Activated CD4-positive, alpha-beta T cell treated with anti-CD3 and anti-CD28 coated beads for 36 hours (primary cell): Measurements from ENCODE around the gene SACM1L. TPM values are rescaled to one million over a fixed set of nuclear protein-coding genes. Genes with fewer than 3 reads are reported as not detected.

Experiments
- ATAC-seq: fragments of 200-7000 bp; cut with Tn5 transposase; one replicate; pipeline ENCODE4 v1.10.0; 2021; ENCODE audit warnings: mild to moderate bottlenecking, moderate library complexity
- CTCF ChIA-PET: fragments of 350-600 bp; sonication (Branson Sonifier 250); formaldehyde crosslinking; loops from one replicate; lab custom pipeline; 2021; ENCODE audit warnings: antibody characterized with exemption; lab: Charles Lee
- POLR2A ChIA-PET: fragments of 350-600 bp; sonication (Branson Sonifier 250); formaldehyde crosslinking; loops from one replicate; lab custom pipeline; 2021; ENCODE audit warnings: antibody characterized with exemption, inconsistent platforms; lab: Charles Lee
- DNase-seq: peaks from one replicate; pipeline ENCODE4 v3.0.0-alpha.2; 2020
- H3K27ac Mint-ChIP-seq: one replicate; pipeline ENCODE4 v1.8.0; 2021; ENCODE audit warnings: mixed read lengths
- H3K27me3 Mint-ChIP-seq: one replicate; pipeline ENCODE4 v1.8.0; 2021; ENCODE audit warnings: mixed read lengths
- H3K36me3 Mint-ChIP-seq: one replicate; pipeline ENCODE4 v1.8.0; 2021; ENCODE audit warnings: low read depth, mixed read lengths
- H3K4me1 Mint-ChIP-seq: one replicate; pipeline ENCODE4 v1.8.0; 2021; ENCODE audit warnings: mixed read lengths
- H3K4me3 Mint-ChIP-seq: one replicate; pipeline ENCODE4 v1.8.0; 2021; ENCODE audit warnings: mild to moderate bottlenecking, moderate library complexity, mixed read lengths
- H3K9me3 Mint-ChIP-seq: one replicate; pipeline ENCODE4 v1.8.0; 2021; ENCODE audit warnings: low read depth, mixed read lengths
- intact Hi-C, 2 experiments: fragments of 100-400 bp; cut with DNase I in 1 of 2; cut with micrococcal nuclease in 1 of 2; formaldehyde crosslinking; loops; one replicate each; pipeline versions ENCODE4 v1.14.2 to v1.15.1; 2022 to 2024; cut with DNase I, micrococcal nuclease
- total RNA-seq, 2 experiments: library from RNA; stranded (reverse); gene quantifications; one replicate each; pipeline ENCODE4 v1.2.3, GENCODE V29; 2021

The SACM1L gene
- total RNA-seq, 2 experiments from 2014 or later, result 34.2 to 51.8 TPM

- ChIA-PET CTCF (interaction anchor here (0.8 kb wide), 1 partner anchor 11 kb away, joined by 3 read pairs; no protein-coding TSS in a partner anchor), POLR2A (no interaction called here)
- no peak for DNase-seq
- no peak for ATAC-seq
- H3K36me3 Mint-ChIP-seq, result no peaks in the 10 kb centered on the region
- intact Hi-C loops, result no loop called here
- H3K4me1 Mint-ChIP-seq, result peaks cover 4% of the 10 kb centered on the region
- peaks cover 8% of the 10 kb centered on the region for H3K9me3 Mint-ChIP-seq
- H3K27ac Mint-ChIP-seq, result no peak overlapping the region
- H3K27me3 Mint-ChIP-seq, result peaks cover 28% of the 10 kb centered on the region
- no peak overlapping the region for H3K4me3 Mint-ChIP-seq
Observed at GRCh38 chr3:45790596-45790995, 101.4 kb downstream of the SACM1L start.

DNA sequence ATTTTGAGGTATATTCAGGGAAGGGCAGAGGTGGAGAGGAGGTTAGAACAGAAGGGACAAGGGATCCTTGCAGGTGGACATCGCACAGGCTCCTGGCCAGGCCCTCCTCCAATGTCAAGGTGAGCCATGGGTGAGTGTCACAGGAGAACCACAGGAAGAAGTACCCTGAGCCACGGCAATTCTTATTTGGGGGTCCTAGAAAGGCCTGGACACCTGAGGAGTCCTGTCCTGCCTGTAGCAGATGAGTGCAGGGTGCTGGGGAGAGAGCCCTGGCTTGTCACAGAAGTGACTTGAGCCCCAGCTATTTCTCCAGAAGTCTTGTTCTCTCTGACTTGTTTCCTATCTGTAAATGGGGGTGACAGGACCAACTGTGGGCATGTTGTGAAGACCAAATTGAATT, 102.8 kb downstream of the SACM1L start:
- H3K4me1 Mint-ChIP-seq, result peaks cover 4% of the 10 kb centered on the region
- POLR2A ChIA-PET, result no interaction called here
- peaks cover 32% of the 10 kb centered on the region for H3K27me3 Mint-ChIP-seq
- peaks cover 8% of the 10 kb centered on the region for H3K9me3 Mint-ChIP-seq
- no peak overlapping the region for H3K27ac Mint-ChIP-seq
- intact Hi-C loops, result no loop called here
- ATAC-seq, result no peak
- no peak for DNase-seq
- H3K4me3 Mint-ChIP-seq, result no peak overlapping the region
- no peaks in the 10 kb centered on the region for H3K36me3 Mint-ChIP-seq
- CTCF ChIA-PET, result interaction anchor here (1.2 kb wide), 1 partner anchor 14 kb away, joined by 3 read pairs; no protein-coding TSS in a partner anchor

GRCh38 chr3:45792516-45793172, 103.4 kb downstream of the SACM1L start:
- ChIA-PET CTCF (no interaction called here), POLR2A (no interaction called here)
- H3K27ac Mint-ChIP-seq, result no peak overlapping the region
- H3K4me1 Mint-ChIP-seq, result peaks cover 4% of the 10 kb centered on the region
- no peak for DNase-seq
- no peaks in the 10 kb centered on the region for H3K36me3 Mint-ChIP-seq
- intact Hi-C loops, result no loop called here
- H3K9me3 Mint-ChIP-seq, result peaks cover 8% of the 10 kb centered on the region
- no peak overlapping the region for H3K4me3 Mint-ChIP-seq
- ATAC-seq, result no peak
- H3K27me3 Mint-ChIP-seq, result peaks cover 39% of the 10 kb centered on the region

DNA sequence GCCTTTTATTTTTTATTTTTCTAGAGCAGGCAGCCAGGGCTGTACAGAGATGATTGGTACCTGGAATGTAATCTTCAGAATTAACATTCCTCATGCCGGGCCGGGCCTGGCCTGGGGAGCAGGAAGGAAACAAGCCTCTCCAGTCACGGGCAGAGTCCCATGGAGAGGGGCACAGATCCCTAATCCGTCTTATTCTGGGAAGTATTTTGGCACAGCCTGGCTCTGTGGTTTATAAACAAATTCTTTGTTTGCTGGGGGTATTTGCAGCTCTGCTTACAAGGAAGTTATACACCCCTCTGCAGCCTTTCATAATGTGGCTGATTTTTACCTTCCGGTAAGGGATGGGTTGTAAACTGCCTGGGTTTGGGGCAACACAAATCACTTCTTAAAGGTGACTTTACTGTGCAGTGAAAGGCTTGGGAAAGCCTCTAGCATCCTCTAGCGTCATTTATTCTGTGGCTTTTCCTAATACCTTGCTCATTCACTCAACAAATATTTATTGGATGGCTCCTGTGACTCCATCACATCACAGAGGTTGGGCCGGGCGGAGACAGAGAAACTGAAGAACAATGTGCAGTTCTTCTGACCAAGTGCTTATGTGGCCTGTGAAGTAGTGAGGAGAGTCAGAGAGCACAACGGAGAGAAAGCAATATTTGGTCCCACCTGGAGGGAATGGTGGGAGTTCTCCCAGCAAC, 104.4 kb downstream of the SACM1L start:
- ATAC-seq (no peak), DNase-seq (no peak)
- ChIA-PET CTCF (no interaction called here), POLR2A (interaction anchor here (0.6 kb wide), 1 partner anchor 59 kb away, joined by 5 read pairs; no protein-coding TSS in a partner anchor)
- Mint-ChIP-seq H3K27me3 (peaks cover 46% of the 10 kb centered on the region), H3K36me3 (no peaks in the 10 kb centered on the region), H3K4me1 (peaks cover 4% of the 10 kb centered on the region), H3K4me3 (no peak overlapping the region), H3K9me3 (peaks cover 8% of the 10 kb centered on the region), H3K27ac (no peak overlapping the region)
- intact Hi-C loops, result no loop called here

GRCh38 chr3:45794177-45794560, 105.0 kb downstream of the SACM1L start:
- ChIA-PET POLR2A (interaction anchor here (0.6 to 0.7 kb wide), 2 partner anchors 59 to 90 kb away, joined by 4 to 5 read pairs; no protein-coding TSS in a partner anchor), CTCF (interaction anchor here (1.0 kb wide), 1 partner anchor 21 kb away, joined by 4 read pairs; no protein-coding TSS in a partner anchor)
- H3K4me3 Mint-ChIP-seq, result no peak overlapping the region

DNA sequence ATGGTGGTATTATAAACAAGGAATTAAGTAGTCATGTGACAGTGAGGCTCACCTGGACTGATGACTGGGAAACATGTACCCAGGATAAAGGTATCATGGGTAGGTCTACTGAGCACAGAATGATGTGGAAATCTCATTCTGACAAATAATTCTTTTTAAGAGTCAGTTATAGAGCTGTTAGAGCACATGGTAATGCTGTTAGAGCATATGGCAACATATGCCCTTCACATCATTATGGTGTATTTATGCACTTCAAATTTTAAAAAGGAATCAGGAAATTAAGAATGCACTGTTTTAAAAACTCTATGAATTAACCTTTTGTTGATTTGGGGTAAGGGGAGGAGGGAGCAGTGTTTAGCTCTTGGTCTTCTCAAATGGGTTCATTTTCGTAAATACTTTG, 105.5 kb downstream of the SACM1L start:
- Mint-ChIP-seq H3K36me3 (no peaks in the 10 kb centered on the region), H3K27ac (no peak overlapping the region), H3K4me1 (peaks cover 4% of the 10 kb centered on the region), H3K27me3 (peaks cover 55% of the 10 kb centered on the region), H3K9me3 (peaks cover 8% of the 10 kb centered on the region), H3K4me3 (no peak overlapping the region)
- DNase-seq (no peak), ATAC-seq (no peak)
- intact Hi-C loops, result loop anchor here in 1 of 2 experiments (5.0 kb wide), 1 partner anchor 68 kb away; no protein-coding TSS in a partner anchor
- POLR2A ChIA-PET, result interaction anchor here (0.7 kb wide), 1 partner anchor 89 kb away, joined by 4 read pairs; no protein-coding TSS in a partner anchor
- CTCF ChIA-PET, result interaction anchor here (1.0 kb wide), 1 partner anchor 20 kb away, joined by 4 read pairs; no protein-coding TSS in a partner anchor

More at GRCh38 chr3:45794177-45794560, 105.0 kb downstream of the SACM1L start:
- no peak overlapping the region for H3K27ac Mint-ChIP-seq
- DNase-seq, result no peak
- peaks cover 51% of the 10 kb centered on the region for H3K27me3 Mint-ChIP-seq
- ATAC-seq, result no peak
- H3K36me3 Mint-ChIP-seq, result no peaks in the 10 kb centered on the region
- intact Hi-C loops, result no loop called here
- peaks cover 4% of the 10 kb centered on the region for H3K4me1 Mint-ChIP-seq
- peaks cover 8% of the 10 kb centered on the region for H3K9me3 Mint-ChIP-seq

Other genes with a start within 250 kb of the SACM1L start
- 10 to 100 TPM; 20.1 to 22.9 TPM for gene LIMD1, start 94.6 kb upstream of the SACM1L start, total RNA-seq
- not detected for gene SLC6A20, start 107.1 kb downstream of the SACM1L start, total RNA-seq
- gene LZTFL1, start 152.7 kb downstream of the SACM1L start, total RNA-seq, result 1 to 10 TPM; 4.5 to 6.6 TPM
- not detected for gene CCR9, start 197.1 kb downstream of the SACM1L start, total RNA-seq